Measurements from ENCODE around the gene TMTC1.

- TF ChIP-seq CTCF (IDR thresholded peaks at IDR 0.05) = no peak
- no peak for TF ChIP-seq POLR2A (IDR thresholded peaks at IDR 0.05)
Observed at GRCh38 chr12:29673346-29673745, 110.4 kb downstream of the TMTC1 start.

Data from heart left ventricle (tissue), 13 donors.